ENCODE data around the gene SLC10A3.

DNA sequence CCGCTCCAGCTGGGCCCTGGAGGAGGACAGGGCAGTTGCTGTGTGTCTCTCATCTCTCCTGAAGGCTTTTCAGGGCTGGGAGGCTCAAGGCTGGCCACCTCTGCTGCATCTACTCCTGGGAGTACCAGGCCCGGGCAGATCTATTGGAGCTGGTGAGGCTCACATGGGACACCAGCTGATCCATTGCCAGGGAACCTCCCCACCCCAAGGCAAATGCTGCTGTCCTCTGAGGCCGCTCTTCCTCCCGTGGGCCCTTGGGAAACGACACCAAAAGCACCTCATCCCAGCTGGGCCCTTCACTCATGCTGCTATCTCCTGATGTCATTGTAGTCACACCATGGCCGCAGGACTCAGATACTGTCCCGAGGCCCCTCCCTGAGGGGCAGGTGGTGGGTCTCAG, 7.6 kb downstream of the SLC10A3 start:
- no peak for TF ChIP-seq POLR2A (IDR thresholded peaks at IDR 0.05; ENCODE audit: low read length)
- no peak for TF ChIP-seq GATA1 (IDR thresholded peaks at IDR 0.05; ENCODE audit: low read depth, low read length)

Measured in erythroblast (primary cell).